Measurements from ENCODE around the gene CCNB1IP1.
"Not testable (repeated sequence)": the region's sequence is repeated elsewhere in the genome, so short reads cannot be mapped to it uniquely, and the experiment has no call there.

CCNB1IP1 gene

GRCh38 chr14:20331053-20331613 is 1.9 kb downstream of the CCNB1IP1 start:
- no peak for DNase-seq

GRCh38 chr14:20329355-20329754 is 3.7 kb downstream of the CCNB1IP1 start:
- no peak for DNase-seq

GRCh38 chr14:20328705-20329104 is 4.4 kb downstream of the CCNB1IP1 start:
- no peak for DNase-seq

GRCh38 chr14:20327005-20327869 is 5.8 kb downstream of the CCNB1IP1 start:
- no peak for DNase-seq

GRCh38 chr14:20317720-20318119 is 15.4 kb downstream of the CCNB1IP1 start:
- no peak for DNase-seq

- DNase-seq: no peak
Measured at GRCh38 chr14:20314026-20314425, 19.1 kb downstream of the CCNB1IP1 start.

GRCh38 chr14:20306079-20306423 is 27.0 kb downstream of the CCNB1IP1 start:
- no peak for DNase-seq

- DNase-seq: peak; percentile 80 to 88 (median 84)
Measured at GRCh38 chr14:20305265-20306078, 27.6 kb downstream of the CCNB1IP1 start, which contains the start of gene TTC5. Gene TTC5, minus strand, starts transcription at chr14:20305951. Its CDS starts 14 bp downstream, at chr14:20305937.

GRCh38 chr14:20302042-20302755 is 30.9 kb downstream of the CCNB1IP1 start:
- DNase-seq: no peak

- no peak for DNase-seq
Measured at GRCh38 chr14:20295067-20295466, 38.0 kb downstream of the CCNB1IP1 start.

GRCh38 chr14:20294636-20295035 is 38.4 kb downstream of the CCNB1IP1 start:
- no peak for DNase-seq

GRCh38 chr14:20281998-20282397 is 51.1 kb downstream of the CCNB1IP1 start:
- DNase-seq: not testable (repeated sequence)

- DNase-seq: peak in 1 of 4 experiments; percentile 5
Measured at GRCh38 chr14:20280265-20280664, 52.8 kb downstream of the CCNB1IP1 start.

- peak in 1 of 4 experiments; percentile 3 for DNase-seq
Measured at GRCh38 chr14:20278414-20278813, 54.7 kb downstream of the CCNB1IP1 start.

GRCh38 chr14:20277409-20277808 is 55.7 kb downstream of the CCNB1IP1 start:
- no peak for DNase-seq

GRCh38 chr14:20274062-20274461 is 59.0 kb downstream of the CCNB1IP1 start:
- DNase-seq: no peak

- DNase-seq: not testable (repeated sequence)
Measured at GRCh38 chr14:20264361-20264760, 68.7 kb downstream of the CCNB1IP1 start.

- DNase-seq: no peak
Measured at GRCh38 chr14:20262642-20263128, 70.4 kb downstream of the CCNB1IP1 start.
